K562 (cell line): ENCODE data around the gene NOA1.

Experiments
- MAZ ChIP-seq, 2 experiments: fragments of 450-650 bp in 1 of 2; sonication (generic) in 1 of 2; formaldehyde crosslinking; IDR thresholded peaks in 1 of 2; conservative IDR thresholded peaks in 1 of 2; 2 replicates each; pipeline versions ENCODE4 v1.4.0 to v1.5.0; 2020; ENCODE audit warnings: mild to moderate bottlenecking in 1 of 2, missing genetic modification reagents in 1 of 2
- TF ChIP-seq, protein P1 (sequence below), 2 experiments: fragments of 450-650 bp in 1 of 2; sonication (generic) in 1 of 2; formaldehyde crosslinking in 1 of 2; IDR thresholded peaks in 1 of 2; conservative IDR thresholded peaks in 1 of 2; 2 replicates each; pipeline versions ENCODE4 v1.6.1 to v1.8.1; 2016 to 2023; ENCODE audit warnings: mild to moderate bottlenecking in 2 of 2, moderate library complexity in 2 of 2, inconsistent platforms in 1 of 2, missing genetic modification reagents in 1 of 2
- TF ChIP-seq, protein P2 (sequence below), 3 experiments: fragments of 200-800 bp in 1 of 3; fragments of 250-450 bp in 1 of 3; fragments of 450-650 bp in 1 of 3; sonication (Bioruptor Pico) in 1 of 3; sonication (Bioruptor generic) in 1 of 3; formaldehyde crosslinking in 1 of 3; IDR thresholded peaks; 2 replicates each; pipeline versions ENCODE4 v1.6.1 to v1.8.0; 2016 to 2022; ENCODE audit warnings: mild to moderate bottlenecking in 2 of 3, missing genetic modification characterization in 2 of 3, missing compliant biosample characterization in 1 of 3, moderate library complexity in 1 of 3
- TF ChIP-seq, protein P3 (sequence below): fragments of 250-450 bp; sonication (Bioruptor Pico); IDR thresholded peaks from 2 replicates; pipeline ENCODE4 v1.4.0; 2020; ENCODE audit warnings: mild to moderate bottlenecking

DNA sequence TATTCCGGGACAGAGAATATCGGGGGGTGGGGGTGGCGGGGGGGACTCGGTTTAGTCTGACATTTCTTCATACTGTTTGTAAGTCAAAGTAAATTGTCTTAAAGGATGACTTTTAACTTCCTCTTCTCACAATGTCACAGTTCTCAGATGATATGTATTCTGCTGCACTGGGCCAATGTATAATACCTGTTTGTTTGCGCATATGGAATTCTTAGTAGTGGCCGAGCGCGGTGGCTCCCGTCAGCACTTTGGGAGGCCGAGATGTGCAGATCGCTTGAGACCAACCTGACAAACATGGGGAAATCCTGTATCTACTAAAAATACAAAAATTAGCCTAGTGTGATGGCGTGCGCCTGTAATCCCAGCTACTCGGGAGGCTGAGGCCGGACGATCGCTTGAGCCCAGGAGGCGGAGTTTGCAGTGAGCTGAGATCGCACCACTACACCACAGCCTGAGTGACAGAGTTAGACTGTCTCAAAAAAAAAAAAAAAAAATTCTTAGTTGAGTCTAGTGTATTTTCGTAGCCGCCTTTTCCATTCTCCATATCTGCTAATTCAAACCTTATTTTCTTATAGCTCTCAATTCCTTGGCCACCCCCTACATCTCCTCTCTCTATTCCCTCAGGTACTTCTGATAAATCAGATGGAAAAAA is 2.1 kb upstream of the NOA1 start:
- no peak for TF ChIP-seq MAZ (CRISPR knock-in tag; conservative IDR thresholded peaks at IDR 0.05 in 1 of 2, IDR thresholded peaks at IDR 0.05 in 1 of 2)
- TF ChIP-seq, protein P1, sequence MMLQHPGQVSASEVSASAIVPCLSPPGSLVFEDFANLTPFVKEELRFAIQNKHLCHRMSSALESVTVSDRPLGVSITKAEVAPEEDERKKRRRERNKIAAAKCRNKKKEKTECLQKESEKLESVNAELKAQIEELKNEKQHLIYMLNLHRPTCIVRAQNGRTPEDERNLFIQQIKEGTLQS (IDR thresholded peaks at IDR 0.05), result no peak
- TF ChIP-seq, protein P1 (CRISPR knock-in tag; conservative IDR thresholded peaks at IDR 0.05), result no peak
- TF ChIP-seq, protein P2, sequence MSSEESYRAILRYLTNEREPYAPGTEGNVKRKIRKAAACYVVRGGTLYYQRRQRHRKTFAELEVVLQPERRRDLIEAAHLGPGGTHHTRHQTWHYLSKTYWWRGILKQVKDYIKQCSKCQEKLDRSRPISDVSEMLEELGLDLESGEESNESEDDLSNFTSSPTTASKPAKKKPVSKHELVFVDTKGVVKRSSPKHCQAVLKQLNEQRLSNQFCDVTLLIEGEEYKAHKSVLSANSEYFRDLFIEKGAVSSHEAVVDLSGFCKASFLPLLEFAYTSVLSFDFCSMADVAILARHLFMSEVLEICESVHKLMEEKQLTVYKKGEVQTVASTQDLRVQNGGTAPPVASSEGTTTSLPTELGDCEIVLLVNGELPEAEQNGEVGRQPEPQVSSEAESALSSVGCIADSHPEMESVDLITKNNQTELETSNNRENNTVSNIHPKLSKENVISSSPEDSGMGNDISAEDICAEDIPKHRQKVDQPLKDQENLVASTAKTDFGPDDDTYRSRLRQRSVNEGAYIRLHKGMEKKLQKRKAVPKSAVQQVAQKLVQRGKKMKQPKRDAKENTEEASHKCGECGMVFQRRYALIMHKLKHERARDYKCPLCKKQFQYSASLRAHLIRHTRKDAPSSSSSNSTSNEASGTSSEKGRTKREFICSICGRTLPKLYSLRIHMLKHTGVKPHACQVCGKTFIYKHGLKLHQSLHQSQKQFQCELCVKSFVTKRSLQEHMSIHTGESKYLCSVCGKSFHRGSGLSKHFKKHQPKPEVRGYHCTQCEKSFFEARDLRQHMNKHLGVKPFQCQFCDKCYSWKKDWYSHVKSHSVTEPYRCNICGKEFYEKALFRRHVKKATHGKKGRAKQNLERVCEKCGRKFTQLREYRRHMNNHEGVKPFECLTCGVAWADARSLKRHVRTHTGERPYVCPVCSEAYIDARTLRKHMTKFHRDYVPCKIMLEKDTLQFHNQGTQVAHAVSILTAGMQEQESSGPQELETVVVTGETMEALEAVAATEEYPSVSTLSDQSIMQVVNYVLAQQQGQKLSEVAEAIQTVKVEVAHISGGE (CRISPR knock-in tag; IDR thresholded peaks at IDR 0.05), result no peak
- TF ChIP-seq, protein P3, sequence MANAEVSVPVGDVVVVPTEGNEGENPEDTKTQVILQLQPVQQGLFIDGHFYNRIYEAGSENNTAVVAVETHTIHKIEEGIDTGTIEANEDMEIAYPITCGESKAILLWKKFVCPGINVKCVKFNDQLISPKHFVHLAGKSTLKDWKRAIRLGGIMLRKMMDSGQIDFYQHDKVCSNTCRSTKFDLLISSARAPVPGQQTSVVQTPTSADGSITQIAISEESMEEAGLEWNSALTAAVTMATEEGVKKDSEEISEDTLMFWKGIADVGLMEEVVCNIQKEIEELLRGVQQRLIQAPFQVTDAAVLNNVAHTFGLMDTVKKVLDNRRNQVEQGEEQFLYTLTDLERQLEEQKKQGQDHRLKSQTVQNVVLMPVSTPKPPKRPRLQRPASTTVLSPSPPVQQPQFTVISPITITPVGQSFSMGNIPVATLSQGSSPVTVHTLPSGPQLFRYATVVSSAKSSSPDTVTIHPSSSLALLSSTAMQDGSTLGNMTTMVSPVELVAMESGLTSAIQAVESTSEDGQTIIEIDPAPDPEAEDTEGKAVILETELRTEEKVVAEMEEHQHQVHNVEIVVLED, result no peak
